HCT116 (cell line): Measurements from ENCODE around the gene AQP12B.

ENCODE experiments used
- ATF3 ChIP-seq: IDR thresholded peaks from 2 replicates; pipeline ENCODE4 v1.6.1; 2012
- CEBPB ChIP-seq: IDR thresholded peaks from 2 replicates; pipeline ENCODE4 v1.6.1; 2012; ENCODE audit warnings: low read depth
- CTCF ChIP-seq, 3 experiments: fragments of 200-600 bp in 1 of 3; sonication (generic) in 1 of 3; IDR thresholded peaks in 2 of 3; conservative IDR thresholded peaks in 1 of 3; 2 replicates each; pipeline ENCODE4 v1.5.1; 2012 to 2017; ENCODE audit warnings: low read depth in 2 of 3, low read length in 2 of 3, antibody characterized with exemption in 1 of 3, borderline replicate concordance in 1 of 3, control low read depth in 1 of 3, mild to moderate bottlenecking in 1 of 3, mixed read lengths in 1 of 3, mixed run types in 1 of 3, moderate library complexity in 1 of 3; ENCODE audit not compliant: insufficient read depth in 1 of 3
- ELF1 ChIP-seq: IDR thresholded peaks from 2 replicates; pipeline ENCODE4 v1.6.1; 2012; ENCODE audit warnings: low read depth, borderline replicate concordance
- EZH2 ChIP-seq: fragments of 200-600 bp; sonication (generic); IDR thresholded peaks from 2 replicates; pipeline ENCODE4 v1.6.1; 2017; ENCODE audit warnings: antibody characterized with exemption, mixed run types
- EZH2phosphoT487 ChIP-seq: fragments of 200-600 bp; IDR thresholded peaks from 2 replicates; pipeline ENCODE4 v1.6.1; 2018; ENCODE audit warnings: antibody characterized with exemption, borderline replicate concordance
- JUND ChIP-seq: IDR thresholded peaks from 2 replicates; pipeline ENCODE4 v1.6.1; 2012
- MAX ChIP-seq: IDR thresholded peaks from 2 replicates; pipeline ENCODE4 v1.6.1; 2012
- POLR2A ChIP-seq: IDR thresholded peaks from 2 replicates; pipeline ENCODE4 v1.7.0; 2011; ENCODE audit warnings: borderline replicate concordance; ENCODE audit not compliant: insufficient read depth, insufficient read length; ENCODE audit errors: extremely low read depth
- POLR2AphosphoS5 ChIP-seq: IDR thresholded peaks from 2 replicates; pipeline ENCODE4 v1.6.1; 2011; ENCODE audit warnings: mild to moderate bottlenecking, low read depth, low read length, moderate library complexity
- SP1 ChIP-seq: IDR thresholded peaks from 2 replicates; pipeline ENCODE4 v1.6.1; 2012; ENCODE audit warnings: low read depth
- ZBTB33 ChIP-seq: IDR thresholded peaks from 2 replicates; pipeline ENCODE4 v1.6.1; 2011; ENCODE audit warnings: mild to moderate bottlenecking, low read length, moderate library complexity; ENCODE audit not compliant: insufficient replicate concordance; ENCODE audit errors: extremely low read depth
- ZFX ChIP-seq: fragments of 450-650 bp; IDR thresholded peaks from 2 replicates; pipeline ENCODE4 v1.6.1; 2017
- ZNF274 ChIP-seq: fragments of 200-500 bp; sonication (Bioruptor generic); IDR thresholded peaks from 2 replicates; pipeline ENCODE4 v1.6.1; 2014; ENCODE audit warnings: mild to moderate bottlenecking, low read depth, low read length, inconsistent platforms

GRCh38 chr2:240725266-240725665, 42.6 kb upstream of the AQP12B start:
- TF ChIP-seq EZH2, result no peak
- TF ChIP-seq CTCF (IDR thresholded peaks at IDR 0.05 in 2 of 3, conservative IDR thresholded peaks at IDR 0.05 in 1 of 3; ENCODE audit: borderline replicate concordance in 1 of 3, insufficient read depth in 1 of 3, low read depth in 2 of 3, low read length in 2 of 3), result no peak
- TF ChIP-seq JUND, result no peak
- TF ChIP-seq POLR2A, result no peak
- TF ChIP-seq ZBTB33, result no peak
- TF ChIP-seq ZFX, result no peak
- TF ChIP-seq CEBPB, result no peak
- no peak for TF ChIP-seq ATF3
- no peak for TF ChIP-seq MAX
- no peak for TF ChIP-seq ZNF274
- no peak for TF ChIP-seq POLR2AphosphoS5
- no peak for TF ChIP-seq EZH2phosphoT487
- TF ChIP-seq ELF1, result no peak
- no peak for TF ChIP-seq SP1
